Cardiac fibroblast (primary cell): Measurements from ENCODE around the gene KANSL3.
A peak's percentile ranks its signal among the peaks of the same experiment; 100 is the strongest.

ENCODE experiments used
- DNase-seq, 2 donors: peaks; one replicate each; pipeline versions ENCODE4 v3.0.0 to v3.0.0-alpha.2; 2010; ENCODE audit warnings: low read depth in 2 of 2
- H3K4me3 ChIP-seq, 2 donors: replicated peaks in 1 of 2; 1 replicate in 1 of 2; 2 replicates in 1 of 2; pipeline ENCODE4 v1.5.1; 2011; ENCODE audit warnings: low read depth in 2 of 2, low read length in 2 of 2, mild to moderate bottlenecking in 2 of 2, moderate library complexity in 1 of 2
- TF ChIP-seq, protein P1 (sequence below): IDR thresholded peaks from one replicate; pipeline ENCODE4 v1.5.1; 2011; ENCODE audit warnings: low read depth, mild to moderate bottlenecking, low read length, inconsistent platforms

KANSL3 gene

DNA sequence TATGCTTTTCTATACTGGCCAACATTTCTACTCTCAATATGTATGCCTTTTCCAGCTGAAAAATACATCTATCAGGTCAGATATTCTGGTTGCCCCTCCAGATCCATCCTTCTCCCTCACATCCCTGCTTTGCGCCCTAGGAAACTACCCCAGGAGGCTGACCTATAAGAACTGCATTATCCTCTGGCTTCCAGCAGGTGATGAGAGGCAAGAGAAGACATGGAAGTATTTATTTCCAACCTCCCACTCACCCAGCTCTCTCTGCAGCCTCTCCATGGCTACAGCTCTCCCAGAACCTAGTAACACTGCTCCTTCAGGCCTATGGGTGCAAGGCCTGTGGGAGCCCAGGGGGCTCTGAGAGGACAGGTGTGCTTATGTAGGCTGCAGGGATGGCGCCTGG is 58.7 kb downstream of the KANSL3 start:
- no peak for DNase-seq
- TF ChIP-seq, protein P1, sequence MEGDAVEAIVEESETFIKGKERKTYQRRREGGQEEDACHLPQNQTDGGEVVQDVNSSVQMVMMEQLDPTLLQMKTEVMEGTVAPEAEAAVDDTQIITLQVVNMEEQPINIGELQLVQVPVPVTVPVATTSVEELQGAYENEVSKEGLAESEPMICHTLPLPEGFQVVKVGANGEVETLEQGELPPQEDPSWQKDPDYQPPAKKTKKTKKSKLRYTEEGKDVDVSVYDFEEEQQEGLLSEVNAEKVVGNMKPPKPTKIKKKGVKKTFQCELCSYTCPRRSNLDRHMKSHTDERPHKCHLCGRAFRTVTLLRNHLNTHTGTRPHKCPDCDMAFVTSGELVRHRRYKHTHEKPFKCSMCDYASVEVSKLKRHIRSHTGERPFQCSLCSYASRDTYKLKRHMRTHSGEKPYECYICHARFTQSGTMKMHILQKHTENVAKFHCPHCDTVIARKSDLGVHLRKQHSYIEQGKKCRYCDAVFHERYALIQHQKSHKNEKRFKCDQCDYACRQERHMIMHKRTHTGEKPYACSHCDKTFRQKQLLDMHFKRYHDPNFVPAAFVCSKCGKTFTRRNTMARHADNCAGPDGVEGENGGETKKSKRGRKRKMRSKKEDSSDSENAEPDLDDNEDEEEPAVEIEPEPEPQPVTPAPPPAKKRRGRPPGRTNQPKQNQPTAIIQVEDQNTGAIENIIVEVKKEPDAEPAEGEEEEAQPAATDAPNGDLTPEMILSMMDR, result no peak
- no peak overlapping the region for H3K4me3 ChIP-seq

- TF ChIP-seq, protein P1, result no peak
- peak in 1 of 2 donors; percentile 20 for DNase-seq
- no peak overlapping the region for H3K4me3 ChIP-seq
Measured at GRCh38 chr2:96578731-96579130, 59.4 kb downstream of the KANSL3 start.

GRCh38 chr2:96577501-96577900 is 60.6 kb downstream of the KANSL3 start:
- H3K4me3 ChIP-seq, result no peak overlapping the region
- no peak for DNase-seq
- TF ChIP-seq, protein P1, result no peak

- TF ChIP-seq, protein P1, result no peak
- no peak overlapping the region for H3K4me3 ChIP-seq
- DNase-seq, result no peak
Measured at GRCh38 chr2:96575785-96576456, 62.2 kb downstream of the KANSL3 start.

GRCh38 chr2:96574364-96574763 is 63.7 kb downstream of the KANSL3 start:
- no peak overlapping the region for H3K4me3 ChIP-seq
- no peak for DNase-seq
- TF ChIP-seq, protein P1, result peak; percentile 26

DNA sequence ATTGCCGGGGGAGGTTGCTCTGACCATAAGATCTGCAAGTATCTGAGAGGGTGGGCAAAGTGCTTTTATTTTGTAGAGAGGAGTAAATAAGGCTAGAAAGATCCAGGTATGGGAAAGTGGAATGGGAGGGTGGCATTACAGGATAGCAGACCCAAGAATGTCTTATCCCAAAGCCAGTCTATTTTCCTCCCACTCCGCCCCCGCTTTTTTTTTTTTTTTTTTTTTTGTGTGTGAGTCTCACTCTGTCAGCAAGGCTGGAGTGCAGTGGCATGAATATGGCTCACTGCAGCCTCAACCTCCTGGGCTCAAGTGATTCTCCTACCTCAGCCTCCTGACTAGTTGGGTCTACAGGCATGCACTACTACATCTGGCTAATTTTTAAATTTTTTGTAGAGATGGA is 70.0 kb downstream of the KANSL3 start:
- TF ChIP-seq, protein P1, result no peak
- no peak overlapping the region for H3K4me3 ChIP-seq
- no peak for DNase-seq

DNA sequence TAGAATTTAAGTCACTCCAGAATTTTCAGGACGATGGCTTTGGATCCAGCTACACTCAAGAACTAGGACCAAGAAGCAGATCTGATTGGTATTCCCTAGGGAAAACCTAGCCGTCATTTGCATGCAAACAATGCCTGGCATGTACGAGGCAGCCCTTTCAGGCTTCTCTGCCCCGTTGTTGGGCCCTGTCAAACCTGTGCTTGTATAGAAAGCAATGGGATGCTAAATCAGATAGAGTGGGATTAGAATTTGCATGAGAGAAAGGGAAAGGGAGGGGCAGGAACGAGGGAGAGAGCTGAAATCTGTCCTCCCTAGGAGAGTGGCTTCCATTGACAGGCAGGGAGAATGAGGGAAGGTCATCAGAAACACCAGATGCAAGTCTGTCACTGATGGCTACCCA is 73.0 kb downstream of the KANSL3 start:
- TF ChIP-seq, protein P1, result no peak
- no peak overlapping the region for H3K4me3 ChIP-seq
- no peak for DNase-seq
